ENCODE data around the gene ALG12. TPM values are rescaled to one million over a fixed set of nuclear protein-coding genes. Genes with fewer than 3 reads are reported as not detected.

ALG12 gene
- total RNA-seq, 2 donors from 2014 or later, result 19.7 to 26.2 TPM

GRCh38 chr22:49925525-49926128 lies 7.4 kb upstream of the ALG12 start:
- Histone ChIP-seq H3K36me3 (ENCODE audit: control insufficient read depth, insufficient read depth, low read length) (peaks cover 26% of the 10 kb centered on the region), H3K4me3 (ENCODE audit: low read length) (no peak overlapping the region), H3K4me1 (ENCODE audit: control insufficient read depth, insufficient read depth, low read length) (no peaks in the 10 kb centered on the region), H3K27me3 (ENCODE audit: control insufficient read depth, insufficient read depth, low read length, poor library complexity, severe bottlenecking) (peaks cover 11% of the 10 kb centered on the region), H3K9me3 (ENCODE audit: control insufficient read depth, low read length) (no peaks in the 10 kb centered on the region), H3K27ac (ENCODE audit: low read depth, low read length) (peak overlapping the region; percentile 41), H3K9ac (ENCODE audit: extremely low read depth, low read length, poor library complexity, severe bottlenecking) (no peak overlapping the region)
- no peak for TF ChIP-seq CTCF (conservative IDR thresholded peaks at IDR 0.05)
- DNase-seq, result no peak
- no peak overlapping the region for H3K27ac Mint-ChIP-seq
- H3K4me3 Mint-ChIP-seq, result no peak overlapping the region
- peaks cover 12% of the 10 kb centered on the region for H3K27me3 Mint-ChIP-seq (ENCODE audit: insufficient read depth)
- H3K36me3 Mint-ChIP-seq (ENCODE audit: low read depth), result peaks cover 31% of the 10 kb centered on the region
- WGBS, 2 experiments (ENCODE audit: insufficient coverage in 1 of 2, insufficient read length in 1 of 2), result 95 to 97% methylated on average over 20 to 24 of the region's 24 CpGs
- H3K9me3 Mint-ChIP-seq, result no peaks in the 10 kb centered on the region
- no peaks in the 10 kb centered on the region for H3K4me1 Mint-ChIP-seq

GRCh38 chr22:49924113-49924833 lies 6.0 kb upstream of the ALG12 start:
- peaks cover 34% of the 10 kb centered on the region for H3K36me3 ChIP-seq (ENCODE audit: control insufficient read depth, insufficient read depth, low read length)
- H3K27me3 ChIP-seq (ENCODE audit: control insufficient read depth, insufficient read depth, low read length, poor library complexity, severe bottlenecking), result no peaks in the 10 kb centered on the region
- Mint-ChIP-seq H3K9me3 (no peaks in the 10 kb centered on the region), H3K4me1 (peaks cover 5% of the 10 kb centered on the region), H3K4me3 (no peak overlapping the region), H3K36me3 (ENCODE audit: low read depth) (peaks cover 41% of the 10 kb centered on the region), H3K27ac (no peak overlapping the region), H3K27me3 (ENCODE audit: insufficient read depth) (peaks cover 2% of the 10 kb centered on the region)
- whole genome bisulfite sequencing, 2 experiments (ENCODE audit: insufficient coverage in 1 of 2, insufficient read length in 1 of 2), result 90 to 92% methylated on average over 22 to 31 of the region's 31 CpGs
- no peak overlapping the region for H3K27ac ChIP-seq (ENCODE audit: low read depth, low read length)
- no peak overlapping the region for H3K4me3 ChIP-seq (ENCODE audit: low read length)
- no peak overlapping the region for H3K9ac ChIP-seq (ENCODE audit: extremely low read depth, low read length, poor library complexity, severe bottlenecking)
- TF ChIP-seq CTCF (conservative IDR thresholded peaks at IDR 0.05), result no peak
- no peak for DNase-seq
- no peaks in the 10 kb centered on the region for H3K4me1 ChIP-seq (ENCODE audit: control insufficient read depth, insufficient read depth, low read length)
- no peaks in the 10 kb centered on the region for H3K9me3 ChIP-seq (ENCODE audit: control insufficient read depth, low read length)

- Histone ChIP-seq H3K27me3 (ENCODE audit: control insufficient read depth, insufficient read depth, low read length, poor library complexity, severe bottlenecking) (no peaks in the 10 kb centered on the region), H3K4me1 (ENCODE audit: control insufficient read depth, insufficient read depth, low read length) (no peaks in the 10 kb centered on the region), H3K27ac (ENCODE audit: low read depth, low read length) (no peak overlapping the region), H3K36me3 (ENCODE audit: control insufficient read depth, insufficient read depth, low read length) (peaks cover 34% of the 10 kb centered on the region), H3K9me3 (ENCODE audit: control insufficient read depth, low read length) (no peaks in the 10 kb centered on the region), H3K4me3 (ENCODE audit: low read length) (no peak overlapping the region), H3K9ac (ENCODE audit: extremely low read depth, low read length, poor library complexity, severe bottlenecking) (no peak overlapping the region)
- Mint-ChIP-seq H3K4me3 (no peak overlapping the region), H3K36me3 (ENCODE audit: low read depth) (peaks cover 41% of the 10 kb centered on the region), H3K4me1 (peaks cover 5% of the 10 kb centered on the region), H3K27me3 (ENCODE audit: insufficient read depth) (peaks cover under 1% of the 10 kb centered on the region), H3K27ac (no peak overlapping the region), H3K9me3 (no peaks in the 10 kb centered on the region)
- no peak for DNase-seq
- 80% methylated on average over 16 of the region's 16 CpGs for WGBS, 2 experiments (ENCODE audit: insufficient coverage in 1 of 2, insufficient read length in 1 of 2)
- TF ChIP-seq CTCF (conservative IDR thresholded peaks at IDR 0.05), result peak; percentile 37
Measured at GRCh38 chr22:49923445-49923844, 5.2 kb upstream of the ALG12 start.

All from endodermal cell (in vitro differentiated cells).